ENCODE measurements around the gene MN1.

DNA sequence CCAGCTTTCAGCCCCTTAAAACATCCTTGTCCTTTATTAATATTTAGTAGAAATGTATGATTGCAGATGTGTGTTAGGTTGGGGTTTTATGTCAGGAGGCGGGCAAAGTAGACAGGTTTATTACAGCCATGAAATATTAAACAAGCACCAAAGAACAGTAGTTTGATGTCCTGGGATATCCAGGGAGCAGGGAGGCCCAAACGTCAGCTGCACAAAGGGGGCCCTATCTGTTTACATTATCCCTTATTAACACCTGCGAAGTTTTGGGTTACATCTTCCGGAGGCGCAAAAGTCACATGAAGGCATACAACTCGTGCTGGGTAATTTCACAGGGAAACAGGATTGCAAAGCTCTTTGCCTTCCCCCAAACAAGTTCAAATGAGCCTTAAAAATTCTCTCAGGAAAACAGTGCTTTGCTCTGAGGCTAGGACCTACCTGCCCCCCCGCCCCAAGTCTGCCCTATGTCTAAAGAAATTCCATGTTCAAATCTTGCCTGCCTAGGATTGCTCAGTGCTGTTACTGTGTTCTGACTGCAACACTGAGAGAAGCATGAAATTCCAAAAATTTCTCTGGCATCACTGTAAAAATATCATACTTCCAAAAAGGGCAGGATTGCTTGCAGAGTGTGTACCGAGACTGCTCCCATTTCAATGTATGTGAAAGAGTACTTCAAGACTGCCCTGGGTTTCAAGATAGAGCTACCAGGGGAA lies 8.9 kb downstream of the MN1 start:
- TF ChIP-seq, protein P1, sequence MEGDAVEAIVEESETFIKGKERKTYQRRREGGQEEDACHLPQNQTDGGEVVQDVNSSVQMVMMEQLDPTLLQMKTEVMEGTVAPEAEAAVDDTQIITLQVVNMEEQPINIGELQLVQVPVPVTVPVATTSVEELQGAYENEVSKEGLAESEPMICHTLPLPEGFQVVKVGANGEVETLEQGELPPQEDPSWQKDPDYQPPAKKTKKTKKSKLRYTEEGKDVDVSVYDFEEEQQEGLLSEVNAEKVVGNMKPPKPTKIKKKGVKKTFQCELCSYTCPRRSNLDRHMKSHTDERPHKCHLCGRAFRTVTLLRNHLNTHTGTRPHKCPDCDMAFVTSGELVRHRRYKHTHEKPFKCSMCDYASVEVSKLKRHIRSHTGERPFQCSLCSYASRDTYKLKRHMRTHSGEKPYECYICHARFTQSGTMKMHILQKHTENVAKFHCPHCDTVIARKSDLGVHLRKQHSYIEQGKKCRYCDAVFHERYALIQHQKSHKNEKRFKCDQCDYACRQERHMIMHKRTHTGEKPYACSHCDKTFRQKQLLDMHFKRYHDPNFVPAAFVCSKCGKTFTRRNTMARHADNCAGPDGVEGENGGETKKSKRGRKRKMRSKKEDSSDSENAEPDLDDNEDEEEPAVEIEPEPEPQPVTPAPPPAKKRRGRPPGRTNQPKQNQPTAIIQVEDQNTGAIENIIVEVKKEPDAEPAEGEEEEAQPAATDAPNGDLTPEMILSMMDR (IDR thresholded peaks at IDR 0.05; ENCODE audit: insufficient read depth, low read length, poor library complexity, severe bottlenecking), result no peak
- no peak for TF ChIP-seq EZH2phosphoT487 (conservative IDR thresholded peaks at IDR 0.05; ENCODE audit: low read length)

All from SU-DHL-6 (cell line).